SU-DHL-6 (cell line): Measurements from ENCODE around the gene POC1B.
A peak's percentile ranks its signal among the peaks of the same experiment; 100 is the strongest.

Experiments used
- CTCF ChIP-seq: fragments of 200-600 bp; sonication (generic); IDR thresholded peaks from one replicate; pipeline ENCODE4 v1.5.1; 2017; ENCODE audit warnings: antibody characterized with exemption, mild to moderate bottlenecking, low read length, moderate library complexity; ENCODE audit not compliant: insufficient read depth, poor library complexity, severe bottlenecking
- EZH2phosphoT487 ChIP-seq: fragments of 200-600 bp; sonication (generic), shearing (Covaris generic); conservative IDR thresholded peaks from 2 replicates; pipeline ENCODE4 v1.6.1; 2018; ENCODE audit warnings: mild to moderate bottlenecking, antibody characterized with exemption, low read length, moderate library complexity, mixed read lengths

- TF ChIP-seq CTCF (peak; percentile 64), EZH2phosphoT487 (no peak)
Measured at GRCh38 chr12:89524541-89525304, 1.1 kb downstream of the POC1B start, which contains the start of gene GALNT4.
